NCI-H446 treated with DMSO at 0.1 percent for 48 hours (cell line): Measurements from ENCODE around the gene ANK3.

Source experiments
- DNase-seq: peaks from one replicate; lab custom pipeline; 2025; lab: John Stamatoyannopoulos, UW

The ANK3 gene

DNA sequence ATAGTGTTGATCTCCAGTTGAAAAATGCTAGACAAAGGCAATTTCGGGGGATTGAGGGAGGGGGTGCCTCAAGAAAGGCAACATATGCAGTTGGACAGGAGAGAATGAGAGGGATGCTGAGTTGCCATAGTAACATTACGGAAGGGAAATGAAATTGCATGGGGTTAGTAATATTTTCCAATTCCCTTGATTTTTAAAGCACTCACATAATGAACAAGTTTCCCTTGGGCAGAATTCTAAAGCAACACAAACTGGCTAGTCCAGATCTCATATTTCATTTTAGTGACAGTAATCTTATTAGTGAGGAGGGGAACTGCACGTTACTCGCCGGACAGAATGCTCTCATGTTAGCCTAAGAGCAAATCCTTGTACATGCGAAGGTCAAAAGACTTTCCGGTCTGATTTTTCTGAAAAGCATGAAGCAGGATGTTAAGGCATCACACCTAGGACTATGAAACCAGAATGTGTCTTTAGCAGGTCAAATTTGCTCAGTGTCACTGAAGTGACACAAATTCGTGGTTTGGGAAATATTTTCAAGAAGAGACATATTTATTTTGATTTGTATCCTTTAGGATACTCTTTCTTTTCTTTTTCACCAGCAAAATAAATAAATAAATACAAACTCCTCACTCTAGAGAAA is 165.5 kb downstream of the ANK3 start:
- DNase-seq: no peak

DNA sequence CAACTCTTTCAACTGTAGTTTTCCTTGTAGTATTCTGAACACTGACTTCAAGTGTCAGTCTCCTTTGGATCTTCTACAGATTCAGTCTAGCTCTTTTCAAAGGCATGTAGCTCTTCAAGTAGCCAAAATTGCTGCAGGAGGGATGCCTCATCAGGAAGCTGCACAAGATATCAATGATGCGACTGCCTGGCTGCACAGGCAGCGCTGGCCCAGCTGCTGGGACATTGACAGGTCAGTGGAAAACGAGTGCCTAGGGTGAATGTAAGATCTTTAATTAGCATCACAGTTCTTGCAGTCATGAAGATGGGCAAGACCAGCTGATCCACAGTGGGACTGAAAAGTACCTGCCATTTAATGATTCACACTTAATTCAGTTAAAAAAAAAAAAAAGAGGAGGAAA is 167.6 kb downstream of the ANK3 start:
- no peak for DNase-seq

DNA sequence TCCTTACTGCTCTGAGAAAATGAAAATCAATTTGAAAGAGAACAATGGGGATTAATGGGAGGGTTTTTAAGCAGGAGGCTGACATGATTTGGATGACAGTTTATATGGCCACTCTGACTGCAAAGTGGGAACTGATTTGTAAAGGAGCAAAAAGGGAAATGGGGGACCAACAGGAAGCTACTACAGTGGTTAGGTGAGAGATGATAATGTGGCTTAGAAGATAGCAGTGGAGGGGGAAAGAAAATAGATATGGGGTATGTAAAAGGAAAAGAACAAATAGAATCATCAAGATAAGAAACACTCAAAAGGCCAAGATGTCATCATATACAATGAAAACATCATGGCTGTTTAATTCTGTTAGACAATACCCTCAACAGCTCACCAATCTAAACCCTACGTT is 177.5 kb downstream of the ANK3 start:
- no peak for DNase-seq

GRCh38 chr10:60209874-60210570 is 179.7 kb downstream of the ANK3 start:
- DNase-seq: no peak

DNA sequence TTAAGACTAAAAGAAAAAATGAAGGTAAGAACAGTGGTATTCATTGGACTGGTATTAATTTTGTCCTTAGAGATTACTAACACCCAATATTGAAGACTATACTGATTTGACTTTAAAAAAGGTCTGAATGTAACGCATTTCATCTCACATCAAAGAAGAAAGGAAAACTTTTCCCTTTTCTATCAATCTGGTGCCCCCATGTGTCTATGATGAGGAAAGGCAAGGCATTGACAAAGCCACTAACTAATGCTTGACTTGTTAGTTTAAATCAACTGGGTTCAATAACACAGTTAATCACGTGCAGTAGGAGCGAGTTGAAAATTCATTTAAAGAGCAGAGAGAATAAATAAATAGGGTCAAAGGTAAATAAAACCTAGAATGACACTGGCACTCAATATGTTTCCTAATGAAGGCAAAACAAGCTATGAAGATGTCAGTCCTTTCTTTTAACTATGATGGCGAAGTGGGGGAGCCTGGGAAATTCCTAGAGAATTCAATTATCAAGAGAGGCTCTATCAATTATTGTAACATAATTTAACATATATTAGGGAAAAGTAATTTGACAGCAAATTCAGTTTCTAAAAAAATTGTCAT is 180.9 kb downstream of the ANK3 start:
- DNase-seq: peak; percentile 10

GRCh38 chr10:60207894-60208293 is 181.8 kb downstream of the ANK3 start:
- DNase-seq: no peak

DNA sequence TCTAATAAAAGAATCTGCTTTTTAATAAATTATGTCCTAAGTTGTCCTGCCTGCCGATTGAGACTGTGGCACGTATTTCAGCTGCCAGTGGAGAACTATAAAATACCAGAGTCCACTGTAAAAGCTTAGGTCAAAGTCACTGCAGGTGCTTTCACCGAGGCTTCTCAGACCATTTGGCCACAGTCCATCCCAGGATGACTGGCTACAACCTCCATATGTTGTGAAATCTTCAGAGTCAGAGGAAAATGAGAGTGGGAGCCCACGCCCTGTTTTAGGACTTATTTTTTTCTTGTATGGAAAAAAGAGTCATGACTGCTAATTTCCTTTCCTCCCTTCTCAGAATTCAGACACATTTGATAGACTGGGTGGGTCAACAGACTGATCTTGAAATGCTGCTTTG is 182.9 kb downstream of the ANK3 start:
- DNase-seq: no peak

- no peak for DNase-seq
Observed at GRCh38 chr10:60205741-60206140, 183.9 kb downstream of the ANK3 start.

- no peak for DNase-seq
Observed at GRCh38 chr10:60203993-60204618, 185.6 kb downstream of the ANK3 start.

DNA sequence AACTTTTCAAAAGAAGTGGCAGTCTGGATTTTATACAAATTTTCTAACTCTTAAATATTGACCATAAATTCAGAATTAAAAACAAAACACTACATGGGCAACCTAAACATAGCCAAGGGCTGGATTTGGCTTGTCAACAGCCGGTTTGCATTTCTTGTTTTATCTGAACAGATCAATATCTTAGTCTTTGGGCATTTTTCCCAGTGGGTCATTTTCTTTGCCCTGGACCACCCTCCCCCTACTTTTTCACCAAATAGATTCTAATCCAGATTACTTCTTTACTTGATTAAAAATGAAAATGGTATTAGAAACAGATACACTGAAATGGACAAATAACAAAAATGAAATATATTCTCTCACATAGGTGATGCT is 189.0 kb downstream of the ANK3 start:
- no peak for DNase-seq

GRCh38 chr10:60200012-60200681 is 189.5 kb downstream of the ANK3 start:
- DNase-seq: no peak

DNA sequence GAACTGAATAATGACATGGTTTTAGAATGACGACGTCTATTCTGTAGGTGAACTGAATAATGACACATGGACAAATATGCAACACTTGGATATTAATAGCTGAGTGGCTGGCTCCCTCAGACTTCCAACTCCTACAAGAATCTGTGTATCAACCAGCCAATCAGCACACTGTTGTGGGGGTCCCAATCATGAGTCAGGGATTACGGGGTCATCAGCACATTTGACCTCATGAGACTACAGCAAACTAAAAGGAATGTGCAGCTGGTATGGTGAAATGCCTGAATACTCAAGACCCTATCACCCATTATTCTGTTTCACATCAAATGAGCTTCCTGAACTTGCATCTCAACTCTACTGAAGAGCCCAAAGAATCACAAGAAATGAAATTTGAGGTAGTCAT is 192.5 kb downstream of the ANK3 start:
- DNase-seq: no peak

DNA sequence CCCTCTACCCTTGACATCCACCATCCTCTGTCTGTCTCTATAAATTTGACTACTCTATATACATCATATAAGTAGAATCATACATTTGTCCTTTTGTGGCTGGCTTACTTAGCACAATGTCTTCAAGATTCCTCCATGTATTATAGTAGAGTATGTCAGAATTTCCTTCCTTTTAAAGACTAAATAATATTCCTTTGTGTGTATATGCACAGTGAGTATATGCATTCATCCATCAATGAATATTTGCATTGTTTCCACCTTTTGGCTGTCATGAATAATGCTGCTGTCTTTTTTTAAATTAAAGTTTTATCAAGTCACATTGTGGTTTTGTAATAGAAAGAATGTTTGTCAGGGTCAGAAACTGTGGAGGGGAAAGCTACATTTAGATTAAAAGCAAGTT is 195.3 kb downstream of the ANK3 start:
- no peak for DNase-seq

DNA sequence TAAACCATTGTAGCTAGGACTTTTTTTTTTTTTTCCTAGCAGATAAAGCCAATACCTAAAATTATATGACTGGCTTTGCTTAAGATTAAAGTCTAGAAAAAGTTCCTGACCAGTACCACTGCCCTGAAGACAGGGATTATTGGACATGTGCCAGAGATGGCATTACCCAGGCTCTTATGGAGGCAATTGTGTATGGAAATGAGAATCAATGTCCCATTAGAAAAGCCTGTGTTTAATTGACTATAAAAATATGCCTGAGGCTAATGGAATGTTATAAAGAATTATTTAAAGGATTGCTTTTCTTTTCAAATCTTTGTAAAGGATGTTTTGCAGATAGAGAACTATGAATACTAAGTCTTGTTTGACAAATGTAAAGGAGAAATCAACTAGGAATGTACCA is 196.7 kb downstream of the ANK3 start:
- no peak for DNase-seq

DNA sequence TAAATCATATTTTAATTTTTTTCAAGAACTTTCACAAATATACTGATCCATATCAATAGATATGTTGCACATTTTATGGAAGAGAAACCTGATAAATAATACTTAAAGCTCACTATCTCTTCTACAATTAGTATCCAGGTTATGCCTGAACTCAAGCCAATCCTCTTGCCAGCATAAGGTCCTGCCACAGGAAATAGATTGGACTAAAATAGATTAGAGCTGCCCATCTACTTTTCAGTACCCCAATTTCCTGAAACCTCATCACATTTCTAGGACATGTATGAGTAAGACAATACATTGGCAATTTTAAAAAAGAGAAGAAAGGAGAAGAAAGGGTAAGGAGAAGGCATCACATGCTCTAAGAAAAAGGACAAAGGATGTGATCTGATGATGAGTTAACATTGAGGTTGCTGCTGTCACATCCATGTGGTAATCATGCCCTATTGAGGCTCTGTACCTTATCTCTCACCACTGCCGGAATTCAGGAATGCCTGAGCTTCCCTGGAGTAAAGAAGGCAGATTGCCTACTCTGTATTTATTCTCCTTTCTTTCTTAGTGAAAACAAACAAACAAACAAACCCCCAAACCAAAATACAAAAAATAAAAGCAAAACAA is 199.7 kb downstream of the ANK3 start:
- no peak for DNase-seq

GRCh38 chr10:60188548-60188947 is 201.1 kb downstream of the ANK3 start:
- DNase-seq: no peak

- no peak for DNase-seq
Observed at GRCh38 chr10:60187691-60188090, 202.0 kb downstream of the ANK3 start.

DNA sequence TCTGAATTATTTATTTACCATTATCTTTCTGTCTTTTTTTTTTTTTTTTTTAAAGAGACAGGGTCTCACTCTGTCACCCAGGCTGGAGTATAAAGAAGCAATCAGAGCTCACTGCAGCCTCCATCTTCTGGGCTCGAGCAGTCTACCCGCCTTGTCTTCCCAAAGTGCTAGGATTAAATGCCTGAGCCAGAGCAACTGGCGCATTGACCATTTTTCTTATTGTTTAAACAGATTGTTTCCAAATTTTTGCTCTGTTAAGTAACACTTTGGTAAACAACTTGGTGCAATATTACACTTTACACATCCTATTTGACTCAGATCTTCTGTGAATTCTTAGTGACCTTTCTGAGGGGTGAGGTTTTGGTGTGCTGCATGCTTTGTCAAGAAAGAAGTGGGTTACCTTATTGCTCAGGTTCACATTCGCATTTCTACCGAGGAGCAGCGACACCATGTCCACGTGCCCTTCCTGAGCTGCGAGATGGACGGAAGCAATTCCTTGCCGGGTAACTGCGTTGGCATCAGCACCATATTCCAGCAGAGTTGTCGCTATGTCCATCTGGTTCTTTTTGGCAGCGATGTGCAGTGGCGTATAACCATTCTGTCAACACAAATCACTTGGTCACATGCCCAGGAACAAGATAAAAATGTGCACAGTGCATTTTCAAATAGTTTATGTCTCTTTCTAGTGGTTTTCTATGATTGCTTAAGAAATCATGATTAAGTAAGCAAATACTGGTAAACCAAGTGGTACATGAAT is 203.2 kb downstream of the ANK3 start:
- DNase-seq: peak; percentile 86

GRCh38 chr10:60185421-60185820 is 204.3 kb downstream of the ANK3 start:
- no peak for DNase-seq

- DNase-seq: no peak
Observed at GRCh38 chr10:60182691-60183090, 207.0 kb downstream of the ANK3 start.

DNA sequence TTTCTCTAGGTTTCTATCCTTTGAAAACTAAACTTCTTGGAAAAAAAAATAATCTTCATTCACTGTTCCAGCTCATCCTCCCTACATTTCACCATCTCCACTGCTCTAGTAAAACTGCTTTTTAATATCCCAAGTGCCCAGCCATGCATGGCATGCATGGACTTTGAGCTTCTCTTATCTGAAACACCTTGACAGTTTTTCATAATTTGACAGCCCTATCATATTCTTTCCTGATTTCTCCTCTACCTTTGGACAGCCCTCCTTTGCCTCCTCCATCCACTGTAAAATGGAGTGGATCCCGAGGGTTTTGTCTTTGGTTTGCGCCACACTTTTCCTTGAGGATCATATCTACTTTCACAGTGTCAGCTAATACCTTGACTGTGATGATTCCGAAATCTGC is 212.8 kb downstream of the ANK3 start:
- DNase-seq: no peak
